GM12878 (cell line): ENCODE data around the gene TTLL4. TPM values are rescaled to one million over a fixed set of nuclear protein-coding genes. Genes with fewer than 3 reads are reported as not detected.

Experiments used
- ATAC-seq: fragments of 200-7000 bp; cut with Tn5 transposase; 3 replicates; pipeline ENCODE4 v1.9.1; 2020; ENCODE audit warnings: mild to moderate bottlenecking, moderate library complexity
- BruUV-seq: library from RNA; stranded (reverse); fragments of 400-500 nt; replicated peaks from 2 replicates; lab custom pipeline; 2021; lab: Mats Ljungman, UMichigan
- CTCF ChIA-PET: fragments of 300-600 bp; sonication (Branson Sonifier 250); formaldehyde crosslinking; extraction: SDS; loops from one replicate; lab custom pipeline; 2021; ENCODE audit warnings: inconsistent platforms; lab: Yijun Ruan, JAX
- POLR2A ChIA-PET: fragments of 350-600 bp; formaldehyde crosslinking; extraction: SDS; loops from one replicate; lab custom pipeline; 2021; ENCODE audit warnings: inconsistent platforms; lab: Charles Lee
- RAD21 ChIA-PET: fragments of 300-600 bp; sonication (Branson Sonifier 250); formaldehyde crosslinking; loops from one replicate; lab custom pipeline; 2023; ENCODE audit warnings: antibody characterized with exemption; ENCODE audit not compliant: unreplicated experiment; lab: Charles Lee
- SMC1A ChIA-PET: fragments of 300-600 bp; sonication (Branson Sonifier 250); formaldehyde crosslinking; loops from one replicate; lab custom pipeline; 2023; ENCODE audit not compliant: unreplicated experiment, uncharacterized antibody; lab: Charles Lee
- DNase-seq: peaks from one replicate; pipeline ENCODE4 v3.0.0-alpha.2; 2011; ENCODE audit warnings: low read depth, low spot score
- FAIRE-seq: peaks from 3 replicates; lab custom pipeline; 2011; peaks lifted over from hg19 to GRCh38; lab: Jason Lieb, UNC
- H2AFZ ChIP-seq: 2 replicates; pipeline ENCODE4 v1.6.0; 2011; ENCODE audit warnings: low read depth, low read length, control low read depth; ENCODE audit not compliant: control insufficient read depth
- H3K27ac ChIP-seq: 2 replicates; pipeline ENCODE4 v1.5.1; 2011; ENCODE audit warnings: control low read depth; ENCODE audit not compliant: control insufficient read depth, insufficient read depth
- H3K27me3 ChIP-seq, 2 experiments: replicated peaks in 1 of 2; 2 replicates each; pipeline versions ENCODE4 v1.6.0 to v1.6.1; 2011; ENCODE audit warnings: low read length in 1 of 2; ENCODE audit not compliant: control insufficient read depth in 2 of 2, insufficient read depth in 2 of 2
- H3K36me3 ChIP-seq, 2 experiments: 2 replicates each; pipeline ENCODE4 v1.5.1; 2011; ENCODE audit warnings: low read length in 1 of 2; ENCODE audit not compliant: control insufficient read depth in 2 of 2, insufficient read depth in 2 of 2
- H3K4me1 ChIP-seq: 2 replicates; pipeline ENCODE4 v1.6.1; 2011; ENCODE audit warnings: mild to moderate bottlenecking, low read length, moderate library complexity, mixed read lengths; ENCODE audit not compliant: control insufficient read depth, insufficient read depth
- H3K4me2 ChIP-seq: 2 replicates; pipeline ENCODE4 v1.6.0; 2011; ENCODE audit warnings: control low read depth; ENCODE audit not compliant: control insufficient read depth, insufficient read depth
- H3K4me3 ChIP-seq: fragments of 200-600 bp; sonication (generic); 2 replicates; pipeline ENCODE4 v1.5.1; 2016
- H3K79me2 ChIP-seq: 2 replicates; pipeline ENCODE4 v1.6.0; 2011; ENCODE audit warnings: low read length; ENCODE audit not compliant: control insufficient read depth, insufficient read depth
- H3K9ac ChIP-seq: 2 replicates; pipeline ENCODE4 v1.8.0; 2011; ENCODE audit warnings: low read length, control low read depth, mixed read lengths; ENCODE audit not compliant: control insufficient read depth, insufficient read depth
- H3K9me3 ChIP-seq: replicated peaks from 3 replicates; pipeline ENCODE4 v1.5.1; 2011; ENCODE audit warnings: mild to moderate bottlenecking, low read length; ENCODE audit not compliant: control insufficient read depth, insufficient read depth
- H4K20me1 ChIP-seq: 2 replicates; pipeline ENCODE4 v1.6.0; 2011; ENCODE audit not compliant: control insufficient read depth, insufficient read depth
- BHLHE40 ChIP-seq, 2 experiments: fragments of 450-650 bp in 1 of 2; IDR thresholded peaks; 2 replicates each; pipeline ENCODE4 v1.6.1; 2011 to 2017; ENCODE audit warnings: low read depth in 2 of 2, borderline replicate concordance in 1 of 2, improper control_type of control experiment in 1 of 2, low read length in 1 of 2, mild to moderate bottlenecking in 1 of 2
- BMI1 ChIP-seq: fragments of 450-650 bp; IDR thresholded peaks from 2 replicates; pipeline ENCODE4 v1.6.1; 2016; ENCODE audit warnings: mild to moderate bottlenecking, moderate library complexity, borderline replicate concordance
- EED ChIP-seq: sonication (generic); IDR thresholded peaks from 2 replicates; pipeline ENCODE4 v1.6.1; 2016; ENCODE audit warnings: antibody characterized with exemption, low read depth
- HDAC6 ChIP-seq: fragments of 200-600 bp; sonication (generic); IDR thresholded peaks from one replicate; pipeline ENCODE4 v1.8.0; 2017; ENCODE audit warnings: antibody characterized with exemption; ENCODE audit not compliant: unreplicated experiment
- IKZF1 ChIP-seq: fragments of 450-650 bp; conservative IDR thresholded peaks from 2 replicates; pipeline ENCODE4 v1.6.1; 2017; ENCODE audit warnings: antibody characterized with exemption, mild to moderate bottlenecking
- NFIC ChIP-seq: IDR thresholded peaks from 2 replicates; pipeline ENCODE4 v1.6.1; 2012; ENCODE audit warnings: low read depth, mild to moderate bottlenecking, inconsistent platforms, low read length, moderate library complexity
- RUNX3 ChIP-seq: IDR thresholded peaks from 2 replicates; pipeline ENCODE4 v1.6.1; 2012; ENCODE audit warnings: low read length, inconsistent platforms
- SPI1 ChIP-seq: IDR thresholded peaks from 2 replicates; pipeline ENCODE4 v1.6.1; 2011; ENCODE audit warnings: low read depth, mild to moderate bottlenecking, low read length, moderate library complexity, borderline replicate concordance; ENCODE audit not compliant: insufficient read depth
- WGBS: methylation state at CpG from one replicate; pipeline ENCODE4 v1.1.6; 2016; ENCODE audit warnings: low lambda C conversion rate; ENCODE audit not compliant: insufficient replicate concordance, insufficient coverage; ENCODE audit errors: missing lambda C conversion rate; 5-methylcytosine and 5-hydroxymethylcytosine counted together
- in situ Hi-C: fragments of 300-500 bp; cut with MboI; formaldehyde crosslinking; loops from 9 replicates; pipeline ENCODE4 v1.14.3; 2018; ENCODE audit warnings: mixed read lengths
- intact Hi-C: fragments of 100-400 bp; cut with micrococcal nuclease; formaldehyde crosslinking; loops from one replicate; pipeline ENCODE4 v1.14.2; 2022; ENCODE audit not compliant: unreplicated experiment
- polyA plus RNA-seq, 11 experiments: library from polyadenylated mRNA; depleted of rRNA in 4 of 11; unstranded in 6 of 11; stranded (reverse) in 5 of 11; fragments of >200 nt; fragmentation: Nextera tagmentation in 4 of 11; fragmentation: Illumina TruSeq in 1 of 11; extraction: Ambion mirVana in 4 of 11; extraction: Trizol in 1 of 11; gene quantifications; 1 replicate in 1 of 11; 2 replicates in 10 of 11; pipeline versions ENCODE4 v1.2.1 to v1.2.3, GENCODE V29; 2011 to 2016; ENCODE audit warnings: inconsistent platforms in 2 of 11, missing spikeins in 2 of 11, low read depth in 1 of 11
- total RNA-seq, 4 experiments: library from RNA; depleted of rRNA in 3 of 4; stranded (reverse); fragments of >200 nt in 3 of 4; fragmentation: Illumina TruSeq in 1 of 4; extraction: Trizol in 1 of 4; gene quantifications; 2 replicates each; pipeline versions ENCODE4 v1.2.1 to v1.2.3, GENCODE V29; 2013 to 2021

TTLL4 gene
- total and polyA plus RNA-seq, 10 of the 15 experiments (the other 5 are each of a cell fraction or from before 2014, with no cell fraction given), result 16.6 to 63.1 (median 32.9) TPM

- Histone ChIP-seq H3K4me1 (peaks cover 29% of the 10 kb centered on the region), H3K9me3 (no peaks in the 10 kb centered on the region), H2AFZ (no peak overlapping the region), H3K9ac (no peak overlapping the region), H3K79me2 (no peaks in the 10 kb centered on the region), H3K4me3 (no peak overlapping the region)
- CTCF ChIA-PET, result interaction anchor here (0.7 to 1.3 kb wide), 3 partner anchors 18 to 103 kb away, joined by 3 to 4 read pairs (median 3); no protein-coding TSS in a partner anchor
- no TSS peak for BruUV-seq
- DNase-seq, result no peak
- POLR2A ChIA-PET, result interaction anchor here (1.0 kb wide), 1 partner anchor 10 kb away, joined by 3 read pairs; no protein-coding TSS in a partner anchor
- TF ChIP-seq BMI1 (no peak), NFIC (peak; percentile 60), EED (no peak), HDAC6 (no peak), SPI1 (0 out of 2 replicates have a peak, but pooled peaks have one; percentile 12), IKZF1 (0 out of 2 replicates have a peak, but pooled peaks have one; percentile 30), BHLHE40 (IDR thresholded peaks at IDR 0.05; ENCODE audit: borderline replicate concordance in 1 of 2, low read depth in 2 of 2, low read length in 1 of 2) (peak; percentile 55; a peak in 2 of 4 replicates), RUNX3 (peak; percentile 43; the same call in 1 of the 2 replicates)
- TF ChIP-seq, all 136 proteins: peak for 5
- H3K27ac ChIP-seq, result peak overlapping the region; percentile 76
- intact Hi-C loops, result no loop called here
- FAIRE-seq (peak; percentile 41), ATAC-seq (peak; percentile 72)
- 0% methylated on average over 3 of the region's 3 CpGs for WGBS
- SMC1A ChIA-PET, result no interaction called here
- in situ Hi-C loops, result no loop called here
- RAD21 ChIA-PET, result interaction anchor here (0.6 kb wide), 1 partner anchor 133 kb away, joined by 3 read pairs; no protein-coding TSS in a partner anchor
- H3K36me3 ChIP-seq, result peaks cover 17 to 20% of the 10 kb centered on the region in 2 experiments
- H3K4me2 ChIP-seq, result peak overlapping the region; percentile 18; the same call in 1 of the 2 replicates
- H3K27me3 ChIP-seq, result no peaks in the 10 kb centered on the region
- H4K20me1 ChIP-seq, result no peaks in the 10 kb centered on the region
Measured at GRCh38 chr2:218744615-218745014, 34.0 kb downstream of the TTLL4 start.
